CD8-positive, alpha-beta memory T cell (primary cell): ENCODE results near the gene CSMD2. TPM values are rescaled to one million over a fixed set of nuclear protein-coding genes. Genes with fewer than 3 reads are reported as not detected.

Source experiments
- CTCF ChIA-PET: fragments of 350-600 bp; sonication (Branson Sonifier 250); formaldehyde crosslinking; loops from one replicate; lab custom pipeline; 2021; ENCODE audit warnings: antibody characterized with exemption; lab: Charles Lee
- POLR2A ChIA-PET: fragments of 350-600 bp; sonication (Branson Sonifier 250); formaldehyde crosslinking; loops from one replicate; lab custom pipeline; 2021; ENCODE audit warnings: antibody characterized with exemption; lab: Charles Lee
- DNase-seq, 5 donors: peaks; one replicate each; pipeline versions ENCODE4 v3.0.0 to v3.0.0-alpha.2; 2020 to 2022; ENCODE audit warnings: mixed read lengths in 1 of 5
- H3K27ac ChIP-seq: one replicate; pipeline ENCODE4 v1.7.0; 2013; ENCODE audit warnings: low read depth, mild to moderate bottlenecking, low read length, moderate library complexity
- H3K27me3 ChIP-seq: 2 replicates; pipeline ENCODE4 v1.7.0; 2013; ENCODE audit warnings: low read length, mild to moderate bottlenecking; ENCODE audit not compliant: insufficient read depth, poor library complexity, severe bottlenecking
- H3K36me3 ChIP-seq: 2 replicates; pipeline ENCODE4 v1.7.0; 2013; ENCODE audit warnings: mild to moderate bottlenecking, low read length, moderate library complexity; ENCODE audit not compliant: insufficient read depth
- H3K4me1 ChIP-seq: 2 replicates; pipeline ENCODE4 v1.7.0; 2013; ENCODE audit warnings: mild to moderate bottlenecking, low read length, moderate library complexity; ENCODE audit not compliant: insufficient read depth
- H3K4me3 ChIP-seq: 2 replicates; pipeline ENCODE4 v1.7.0; 2013; ENCODE audit warnings: mild to moderate bottlenecking, low read length
- H3K9me3 ChIP-seq: 2 replicates; pipeline ENCODE4 v1.7.0; 2013; ENCODE audit warnings: mild to moderate bottlenecking, low read length
- H3K27ac Mint-ChIP-seq, 8 donors: one replicate each; pipeline ENCODE4 v1.8.0; 2020 to 2021; ENCODE audit warnings: mixed read lengths in 8 of 8, mild to moderate bottlenecking in 6 of 8, inconsistent platforms in 3 of 8, moderate library complexity in 3 of 8
- H3K27me3 Mint-ChIP-seq, 2 donors: one replicate each; pipeline ENCODE4 v1.8.0; 2020 to 2021; ENCODE audit warnings: mixed read lengths in 2 of 2, mild to moderate bottlenecking in 1 of 2, moderate library complexity in 1 of 2
- H3K36me3 Mint-ChIP-seq, 3 donors: one replicate each; pipeline ENCODE4 v1.8.0; 2020 to 2021; ENCODE audit warnings: mixed read lengths in 3 of 3, inconsistent platforms in 1 of 3, mild to moderate bottlenecking in 1 of 3
- H3K4me1 Mint-ChIP-seq, 3 donors: one replicate each; pipeline ENCODE4 v1.8.0; 2020 to 2021; ENCODE audit warnings: mixed read lengths in 3 of 3, inconsistent platforms in 1 of 3, mild to moderate bottlenecking in 1 of 3
- H3K4me3 Mint-ChIP-seq, 7 donors: one replicate each; pipeline ENCODE4 v1.8.0; 2020 to 2021; ENCODE audit warnings: mixed read lengths in 7 of 7, mild to moderate bottlenecking in 6 of 7, moderate library complexity in 4 of 7, inconsistent platforms in 2 of 7
- H3K9me3 Mint-ChIP-seq, 5 donors: one replicate each; pipeline ENCODE4 v1.8.0; 2020 to 2022; ENCODE audit warnings: mixed read lengths in 5 of 5, mild to moderate bottlenecking in 3 of 5, moderate library complexity in 2 of 5, inconsistent platforms in 1 of 5
- polyA plus RNA-seq: library from polyadenylated mRNA; unstranded; fragments of 300-500 nt; fragmentation: Illumina TruSeq; gene quantifications from one replicate; pipeline ENCODE4 v1.2.3, GENCODE V29; 2021
- total RNA-seq, 2 experiments: library from RNA; stranded (reverse); gene quantifications; one replicate each; pipeline ENCODE4 v1.2.3, GENCODE V29; 2021

The CSMD2 gene
- total and polyA plus RNA-seq, 3 experiments from 2014 or later: not detected

DNA sequence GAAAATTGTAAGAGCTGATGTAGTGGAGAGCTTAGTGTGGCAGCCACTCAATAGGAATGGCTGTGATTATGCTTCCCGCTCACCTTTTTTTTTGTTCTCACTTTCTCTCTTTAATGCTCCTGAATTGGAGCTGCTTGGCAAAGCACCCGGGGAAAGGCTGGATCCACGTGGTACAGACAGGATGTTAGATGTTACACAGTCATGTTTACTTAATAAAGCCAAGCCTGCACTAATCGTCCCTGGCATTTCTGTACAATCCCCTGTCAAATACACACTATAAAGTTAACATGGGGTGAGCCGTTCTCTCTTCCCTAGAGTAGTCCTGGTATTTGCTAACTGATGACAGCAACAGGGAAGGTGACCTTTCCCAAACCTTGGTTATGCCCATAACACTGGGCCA is 504.8 kb downstream of the CSMD2 start:
- ChIA-PET POLR2A (no interaction called here), CTCF (no interaction called here)
- no peaks in the 10 kb centered on the region for H3K9me3 ChIP-seq
- Mint-ChIP-seq H3K4me3 (no peak overlapping the region), H3K4me1 (no peaks in the 10 kb centered on the region), H3K9me3 (no peaks in the 10 kb centered on the region), H3K27ac (no peak overlapping the region), H3K36me3 (no peaks in the 10 kb centered on the region), H3K27me3 (peaks cover 3 to 7% of the 10 kb centered on the region in 2 donors)
- no peak overlapping the region for H3K4me3 ChIP-seq
- no peak for DNase-seq
- no peak overlapping the region for H3K27ac ChIP-seq
- H3K27me3 ChIP-seq: no peaks in the 10 kb centered on the region
- H3K36me3 ChIP-seq: no peaks in the 10 kb centered on the region
- H3K4me1 ChIP-seq: no peaks in the 10 kb centered on the region

DNA sequence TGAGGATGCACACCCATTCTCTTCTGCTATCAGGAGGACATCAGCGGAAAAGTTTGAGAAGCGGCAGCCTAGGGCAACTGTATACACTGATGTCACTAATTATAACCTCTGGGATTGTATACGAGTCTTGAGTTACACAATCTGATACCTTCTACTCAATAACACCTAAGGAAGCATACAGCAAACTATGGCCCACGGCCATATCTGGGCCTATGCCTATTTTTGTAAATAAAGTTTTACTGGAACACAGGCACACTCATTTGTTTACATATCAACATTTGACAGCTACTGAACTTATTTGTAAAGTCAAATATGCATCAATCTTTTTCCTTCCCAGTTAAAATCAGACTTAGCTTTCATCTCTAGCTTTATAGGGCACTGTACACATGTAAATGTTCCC is 505.4 kb downstream of the CSMD2 start:
- Mint-ChIP-seq H3K27me3 (peaks cover 3 to 7% of the 10 kb centered on the region in 2 donors), H3K27ac (no peak overlapping the region), H3K36me3 (no peaks in the 10 kb centered on the region), H3K4me3 (no peak overlapping the region), H3K4me1 (no peaks in the 10 kb centered on the region), H3K9me3 (no peaks in the 10 kb centered on the region)
- ChIA-PET CTCF (no interaction called here), POLR2A (no interaction called here)
- H3K27me3 ChIP-seq: no peaks in the 10 kb centered on the region
- no peaks in the 10 kb centered on the region for H3K9me3 ChIP-seq
- no peak overlapping the region for H3K4me3 ChIP-seq
- no peaks in the 10 kb centered on the region for H3K4me1 ChIP-seq
- H3K36me3 ChIP-seq: no peaks in the 10 kb centered on the region
- H3K27ac ChIP-seq: no peak overlapping the region
- no peak for DNase-seq

DNA sequence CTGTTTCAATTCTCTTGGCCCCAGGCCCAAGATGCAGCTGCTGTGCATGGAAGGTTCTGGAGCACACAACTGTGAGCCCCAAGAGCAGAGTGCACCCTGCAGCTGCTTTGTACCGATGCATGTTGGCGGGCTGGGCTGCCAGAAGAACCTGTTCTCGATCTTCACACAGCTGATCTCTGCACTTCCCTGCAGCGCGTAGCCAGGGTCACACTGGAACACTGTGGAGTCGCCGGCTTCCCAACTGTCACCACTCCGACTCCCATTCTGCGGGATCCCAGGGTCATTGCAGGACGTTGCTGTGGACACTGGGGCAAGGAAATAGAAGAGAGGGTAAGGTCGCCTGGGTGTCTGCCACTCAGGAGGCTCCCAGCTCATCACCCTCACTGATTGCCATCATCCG is 507.2 kb downstream of the CSMD2 start:
- Mint-ChIP-seq H3K27ac (no peak overlapping the region), H3K4me1 (no peaks in the 10 kb centered on the region), H3K4me3 (no peak overlapping the region), H3K9me3 (no peaks in the 10 kb centered on the region), H3K36me3 (no peaks in the 10 kb centered on the region), H3K27me3 (peaks cover 2 to 12% of the 10 kb centered on the region in 2 donors)
- Histone ChIP-seq H3K27ac (no peak overlapping the region), H3K36me3 (no peaks in the 10 kb centered on the region), H3K4me1 (no peaks in the 10 kb centered on the region), H3K27me3 (no peaks in the 10 kb centered on the region), H3K9me3 (no peaks in the 10 kb centered on the region), H3K4me3 (no peak overlapping the region)
- POLR2A ChIA-PET: no interaction called here
- DNase-seq: no peak
- CTCF ChIA-PET: interaction anchor here (1.3 kb wide), 1 partner anchor 10 kb away, joined by 3 read pairs; no protein-coding TSS in a partner anchor

DNA sequence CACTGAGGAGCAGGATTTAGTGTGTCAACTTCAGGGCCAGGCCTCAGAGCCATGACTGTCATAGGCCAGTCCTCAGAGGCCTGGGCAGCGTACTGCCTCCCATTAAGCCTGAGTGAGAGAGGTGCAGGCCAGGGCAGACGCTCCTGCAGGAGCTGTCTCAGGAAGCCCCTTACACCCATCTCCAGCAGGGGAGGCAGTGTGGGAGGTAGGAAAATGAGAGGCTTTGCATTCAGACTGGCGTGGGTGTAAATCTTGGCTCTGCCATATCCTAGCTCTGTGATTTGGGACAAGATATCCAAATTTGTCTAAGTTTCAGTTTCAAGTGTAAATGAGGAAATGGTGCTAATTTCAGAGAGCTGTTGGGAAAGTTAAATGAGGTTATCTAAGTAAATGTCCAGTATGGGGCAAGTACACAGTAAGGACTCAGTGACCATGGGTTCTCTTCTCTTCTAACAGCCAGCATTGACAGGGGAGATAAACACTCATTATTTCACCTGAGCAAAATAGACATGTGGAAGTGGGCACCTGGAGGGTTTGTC is 508.5 kb downstream of the CSMD2 start:
- no peaks in the 10 kb centered on the region for H3K9me3 Mint-ChIP-seq
- Histone ChIP-seq H3K36me3 (no peaks in the 10 kb centered on the region), H3K27ac (no peak overlapping the region), H3K4me3 (no peak overlapping the region), H3K9me3 (no peaks in the 10 kb centered on the region), H3K27me3 (no peaks in the 10 kb centered on the region), H3K4me1 (no peaks in the 10 kb centered on the region)
- POLR2A ChIA-PET: no interaction called here
- H3K36me3 Mint-ChIP-seq: no peaks in the 10 kb centered on the region
- H3K4me1 Mint-ChIP-seq: no peaks in the 10 kb centered on the region
- no peak overlapping the region for H3K4me3 Mint-ChIP-seq
- CTCF ChIA-PET: no interaction called here
- no peak for DNase-seq
- no peak overlapping the region for H3K27ac Mint-ChIP-seq
- peaks cover 2 to 10% of the 10 kb centered on the region in 2 donors for H3K27me3 Mint-ChIP-seq

DNA sequence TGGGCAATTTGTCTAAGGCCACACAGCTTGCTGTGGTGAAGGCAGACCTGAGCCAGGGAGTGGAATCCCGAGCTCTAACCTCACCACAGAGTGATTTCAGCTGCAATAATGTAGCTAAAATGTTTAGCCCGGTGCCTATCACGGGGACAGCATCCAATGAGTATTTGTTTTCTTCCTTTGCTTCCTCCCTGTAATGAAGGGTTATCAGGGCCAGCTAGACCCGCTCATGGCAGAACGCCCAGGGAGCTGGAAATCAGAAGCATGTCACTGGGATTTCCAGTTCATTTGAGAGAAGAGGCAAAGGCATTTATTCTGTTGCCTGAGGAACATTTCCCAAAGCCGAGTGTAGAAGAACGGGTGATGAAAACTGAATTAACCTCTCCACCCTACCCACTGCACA is 509.5 kb downstream of the CSMD2 start:
- no peak overlapping the region for H3K4me3 ChIP-seq
- ChIA-PET CTCF (interaction anchor here (1.0 kb wide), 1 partner anchor 22 kb away, joined by 3 read pairs; no protein-coding TSS in a partner anchor), POLR2A (no interaction called here)
- no peaks in the 10 kb centered on the region for H3K4me1 Mint-ChIP-seq
- H3K9me3 Mint-ChIP-seq: no peaks in the 10 kb centered on the region
- H3K27me3 ChIP-seq: no peaks in the 10 kb centered on the region
- no peak for DNase-seq
- H3K27ac ChIP-seq: no peak overlapping the region
- H3K36me3 Mint-ChIP-seq: no peaks in the 10 kb centered on the region
- no peaks in the 10 kb centered on the region for H3K4me1 ChIP-seq
- H3K9me3 ChIP-seq: no peaks in the 10 kb centered on the region
- H3K4me3 Mint-ChIP-seq: no peak overlapping the region
- no peaks in the 10 kb centered on the region for H3K36me3 ChIP-seq
- peaks cover 2 to 10% of the 10 kb centered on the region in 2 donors for H3K27me3 Mint-ChIP-seq
- H3K27ac Mint-ChIP-seq: no peak overlapping the region

DNA sequence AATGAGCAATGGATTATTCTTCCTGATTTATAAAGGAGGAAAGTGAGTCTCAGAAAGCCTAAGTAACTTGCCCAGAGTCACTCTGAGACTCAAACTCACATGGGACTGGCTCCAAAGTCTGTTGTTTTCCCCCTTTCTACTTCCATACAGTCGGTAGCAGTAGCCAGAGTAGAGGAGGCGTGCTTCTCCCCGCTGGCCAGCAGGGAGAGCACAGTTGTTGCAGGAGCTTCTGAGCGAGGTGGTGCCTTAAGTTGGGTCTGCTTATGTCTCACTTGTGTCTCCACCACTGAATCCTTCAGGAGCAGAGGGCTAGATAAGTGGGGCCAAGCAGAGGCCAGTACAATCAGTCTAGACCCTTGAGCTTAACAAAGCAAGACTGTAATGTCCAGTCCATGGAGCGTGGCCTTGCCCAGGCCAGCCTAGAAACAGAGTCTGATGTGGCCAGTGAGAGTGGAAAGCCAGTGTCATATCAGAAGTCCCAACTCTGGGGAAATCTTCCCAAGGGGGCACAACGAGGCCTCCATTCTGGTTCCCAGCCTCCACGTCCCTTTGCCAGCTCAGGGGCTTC is 510.7 kb downstream of the CSMD2 start:
- no peak overlapping the region for H3K4me3 ChIP-seq
- Mint-ChIP-seq H3K27ac (no peak overlapping the region), H3K36me3 (no peaks in the 10 kb centered on the region), H3K27me3 (peaks cover 2 to 10% of the 10 kb centered on the region in 2 donors), H3K4me3 (no peak overlapping the region), H3K4me1 (no peaks in the 10 kb centered on the region), H3K9me3 (no peaks in the 10 kb centered on the region)
- H3K4me1 ChIP-seq: no peaks in the 10 kb centered on the region
- H3K27ac ChIP-seq: no peak overlapping the region
- ChIA-PET CTCF (no interaction called here), POLR2A (no interaction called here)
- DNase-seq: no peak
- H3K9me3 ChIP-seq: no peaks in the 10 kb centered on the region
- no peaks in the 10 kb centered on the region for H3K27me3 ChIP-seq
- H3K36me3 ChIP-seq: no peaks in the 10 kb centered on the region

DNA sequence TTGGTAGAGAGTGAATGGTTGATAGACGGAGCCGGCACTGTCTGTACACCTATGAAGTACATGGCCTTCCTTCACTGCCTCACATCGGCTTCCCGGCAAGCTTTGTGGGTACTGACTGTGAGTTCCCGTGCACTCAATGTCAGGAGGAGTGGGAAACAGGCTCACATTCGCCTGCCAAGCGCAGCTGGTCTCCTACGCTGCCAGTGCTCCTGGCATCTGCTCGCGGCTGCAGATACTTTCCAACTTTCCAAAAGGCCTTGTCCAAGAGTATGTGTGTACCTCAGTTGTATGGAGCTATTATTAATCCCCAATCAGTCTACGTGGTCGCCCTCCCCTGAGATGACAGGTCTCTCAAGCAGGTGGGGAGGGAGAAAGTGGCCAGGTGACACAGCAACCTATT is 511.8 kb downstream of the CSMD2 start:
- H3K27me3 ChIP-seq: no peaks in the 10 kb centered on the region
- no peak overlapping the region for H3K4me3 ChIP-seq
- H3K9me3 ChIP-seq: no peaks in the 10 kb centered on the region
- Mint-ChIP-seq H3K4me3 (no peak overlapping the region), H3K27me3 (peaks cover 2 to 10% of the 10 kb centered on the region in 2 donors), H3K27ac (no peak overlapping the region), H3K9me3 (no peaks in the 10 kb centered on the region), H3K4me1 (no peaks in the 10 kb centered on the region), H3K36me3 (no peaks in the 10 kb centered on the region)
- no peaks in the 10 kb centered on the region for H3K4me1 ChIP-seq
- H3K36me3 ChIP-seq: no peaks in the 10 kb centered on the region
- POLR2A ChIA-PET: no interaction called here
- DNase-seq: no peak
- CTCF ChIA-PET: no interaction called here
- no peak overlapping the region for H3K27ac ChIP-seq

DNA sequence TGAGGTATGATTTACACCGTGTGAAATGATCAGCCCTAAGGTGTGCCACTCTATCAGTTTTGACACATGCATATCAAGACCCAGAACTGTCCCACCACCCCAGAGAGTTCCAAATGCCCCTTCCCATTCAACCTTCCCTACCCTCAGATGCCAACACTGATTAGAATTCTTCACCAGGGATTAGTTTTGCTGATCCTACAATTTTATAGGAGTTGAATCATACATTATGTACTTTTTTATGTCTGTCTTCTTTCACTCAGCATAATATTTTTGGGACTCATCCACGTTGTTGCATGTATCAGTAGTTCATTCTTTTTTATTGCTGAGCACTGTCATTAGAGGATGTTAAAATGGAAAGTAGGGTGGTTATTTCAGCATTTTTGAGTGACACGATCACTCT is 514.3 kb downstream of the CSMD2 start:
- no peaks in the 10 kb centered on the region for H3K36me3 Mint-ChIP-seq

More for the DNA sequence above, 514.3 kb downstream of the CSMD2 start:
- ChIA-PET POLR2A (no interaction called here), CTCF (interaction anchor here (1.4 kb wide), 1 partner anchor 17 kb away, joined by 5 read pairs; no protein-coding TSS in a partner anchor)
- no peaks in the 10 kb centered on the region for H3K9me3 Mint-ChIP-seq
- no peaks in the 10 kb centered on the region for H3K36me3 ChIP-seq
- H3K4me1 Mint-ChIP-seq: no peaks in the 10 kb centered on the region
- H3K4me3 ChIP-seq: no peak overlapping the region
- no peaks in the 10 kb centered on the region for H3K4me1 ChIP-seq
- no peak overlapping the region for H3K27ac ChIP-seq
- H3K27me3 ChIP-seq: peaks cover 4% of the 10 kb centered on the region
- DNase-seq: no peak
- H3K9me3 ChIP-seq: no peaks in the 10 kb centered on the region
- H3K4me3 Mint-ChIP-seq: no peak overlapping the region
- peaks cover 6 to 9% of the 10 kb centered on the region in 2 donors for H3K27me3 Mint-ChIP-seq
- H3K27ac Mint-ChIP-seq: no peak overlapping the region
